Mesothelial cell of epicardium (in vitro differentiated cells): ENCODE measurements around the gene ZNF302. TPM values are rescaled to one million over a fixed set of nuclear protein-coding genes. Genes with fewer than 3 reads are reported as not detected.
"Not testable (repeated sequence)": the region's sequence is repeated elsewhere in the genome, so short reads cannot be mapped to it uniquely, and the experiment has no call there.

Experiments
- DNase-seq, 2 experiments: peaks; one replicate each; pipeline ENCODE4 v3.0.0; 2021; ENCODE audit warnings: low spot score in 2 of 2; ENCODE audit not compliant: unreplicated experiment in 2 of 2
- H3K27ac Mint-ChIP-seq: 2 replicates; pipeline ENCODE4 v1.8.0; 2021; ENCODE audit warnings: mixed read lengths
- H3K27me3 Mint-ChIP-seq: 2 replicates; pipeline ENCODE4 v1.8.0; 2021; ENCODE audit warnings: low read depth, mixed read lengths
- H3K36me3 Mint-ChIP-seq: 2 replicates; pipeline ENCODE4 v1.8.0; 2021; ENCODE audit warnings: mixed read lengths
- H3K4me1 Mint-ChIP-seq: 2 replicates; pipeline ENCODE4 v1.8.0; 2021; ENCODE audit warnings: mixed read lengths
- H3K4me3 Mint-ChIP-seq: 2 replicates; pipeline ENCODE4 v1.8.0; 2021; ENCODE audit warnings: mild to moderate bottlenecking, moderate library complexity, mixed read lengths
- H3K9me3 Mint-ChIP-seq: 2 replicates; pipeline ENCODE4 v1.8.0; 2021; ENCODE audit warnings: mixed read lengths
- total RNA-seq: library from RNA; stranded (reverse); gene quantifications from 3 replicates; pipeline ENCODE4 v1.2.1, GENCODE V29; 2021
- TF ChIP-seq, protein P1 (sequence below): fragments of 200-600 bp; sonication (generic); IDR thresholded peaks from one replicate; pipeline ENCODE4 v1.5.0; 2021; ENCODE audit warnings: antibody characterized with exemption; ENCODE audit not compliant: unreplicated experiment

Gene ZNF302
- total RNA-seq, 1 donor from 2014 or later = 41.0 TPM

DNA sequence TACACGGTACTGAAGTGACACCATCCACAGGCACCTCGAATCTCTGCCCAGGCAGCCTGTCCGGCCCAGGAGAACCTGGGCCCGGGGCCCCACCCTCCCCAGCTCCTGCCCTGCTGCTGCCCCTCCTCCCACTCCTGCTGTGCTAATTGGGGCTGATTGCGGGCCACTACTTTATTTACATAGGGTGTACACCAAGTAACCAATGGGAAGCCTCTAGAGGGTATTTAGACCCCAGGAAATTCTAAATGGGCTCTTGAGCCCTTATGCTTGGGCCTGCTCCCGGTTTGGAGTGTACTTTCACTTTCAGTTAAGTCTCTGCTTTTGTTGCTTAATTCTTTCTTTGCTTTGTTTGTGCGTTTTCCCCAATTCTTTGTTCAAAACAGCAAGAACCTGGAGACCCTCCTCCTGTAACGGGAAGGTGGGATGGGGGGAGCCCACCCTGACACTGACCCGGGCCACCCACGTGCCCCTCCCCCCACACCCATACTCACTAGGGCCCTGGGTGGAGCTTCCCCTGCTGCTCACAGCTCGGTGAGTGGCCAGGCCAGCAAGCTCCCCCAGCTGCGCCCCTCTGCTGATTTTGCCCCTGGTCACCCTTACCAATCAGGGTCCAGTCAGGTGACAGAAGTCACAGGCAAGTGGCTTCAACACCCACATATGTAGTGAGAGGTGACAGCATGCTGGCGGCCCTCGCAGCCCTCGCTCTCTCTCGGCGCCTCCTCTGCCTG lies 10.0 kb upstream of the ZNF302 start:
- TF ChIP-seq, protein P1, sequence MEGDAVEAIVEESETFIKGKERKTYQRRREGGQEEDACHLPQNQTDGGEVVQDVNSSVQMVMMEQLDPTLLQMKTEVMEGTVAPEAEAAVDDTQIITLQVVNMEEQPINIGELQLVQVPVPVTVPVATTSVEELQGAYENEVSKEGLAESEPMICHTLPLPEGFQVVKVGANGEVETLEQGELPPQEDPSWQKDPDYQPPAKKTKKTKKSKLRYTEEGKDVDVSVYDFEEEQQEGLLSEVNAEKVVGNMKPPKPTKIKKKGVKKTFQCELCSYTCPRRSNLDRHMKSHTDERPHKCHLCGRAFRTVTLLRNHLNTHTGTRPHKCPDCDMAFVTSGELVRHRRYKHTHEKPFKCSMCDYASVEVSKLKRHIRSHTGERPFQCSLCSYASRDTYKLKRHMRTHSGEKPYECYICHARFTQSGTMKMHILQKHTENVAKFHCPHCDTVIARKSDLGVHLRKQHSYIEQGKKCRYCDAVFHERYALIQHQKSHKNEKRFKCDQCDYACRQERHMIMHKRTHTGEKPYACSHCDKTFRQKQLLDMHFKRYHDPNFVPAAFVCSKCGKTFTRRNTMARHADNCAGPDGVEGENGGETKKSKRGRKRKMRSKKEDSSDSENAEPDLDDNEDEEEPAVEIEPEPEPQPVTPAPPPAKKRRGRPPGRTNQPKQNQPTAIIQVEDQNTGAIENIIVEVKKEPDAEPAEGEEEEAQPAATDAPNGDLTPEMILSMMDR = no peak
- H3K27ac Mint-ChIP-seq = no peak overlapping the region
- peaks cover 2% of the 10 kb centered on the region for H3K27me3 Mint-ChIP-seq
- H3K36me3 Mint-ChIP-seq = no peaks in the 10 kb centered on the region
- H3K9me3 Mint-ChIP-seq = no peaks in the 10 kb centered on the region
- no peak overlapping the region for H3K4me3 Mint-ChIP-seq
- no peaks in the 10 kb centered on the region for H3K4me1 Mint-ChIP-seq
- no peak for DNase-seq

DNA sequence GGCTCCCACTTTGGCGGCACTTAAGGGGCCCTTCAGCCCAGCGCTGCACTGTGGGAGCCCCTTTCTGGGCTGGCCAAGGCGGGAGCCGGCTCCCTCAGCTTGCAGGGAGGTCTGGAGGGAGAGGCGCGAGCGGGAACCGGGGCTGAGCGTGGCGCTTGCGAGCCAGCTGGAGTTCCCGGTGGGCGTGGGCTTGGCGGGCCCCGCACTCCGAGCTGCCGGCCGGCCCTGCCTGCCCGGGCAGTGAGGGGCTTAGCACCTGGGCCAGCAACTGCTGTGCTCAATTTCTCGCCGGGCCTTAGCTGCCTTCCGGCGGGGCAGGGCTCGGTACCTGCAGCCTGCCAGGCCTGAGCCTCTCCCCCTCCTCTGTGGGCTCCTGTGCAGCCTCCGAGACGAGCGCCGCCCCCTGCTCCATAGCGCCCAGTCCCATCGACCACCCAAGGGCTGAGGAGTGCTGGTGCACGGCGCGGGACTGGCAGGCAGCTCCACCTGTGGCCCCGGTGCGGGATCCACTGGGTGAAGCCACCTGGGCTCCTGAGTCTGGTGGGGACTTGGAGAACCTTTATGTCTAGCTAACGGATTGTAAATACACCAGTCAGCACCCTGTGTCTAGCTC lies 9.3 kb upstream of the ZNF302 start:
- H3K4me3 Mint-ChIP-seq, H3K4me1 Mint-ChIP-seq, DNase-seq, H3K27ac Mint-ChIP-seq, H3K27me3 Mint-ChIP-seq, H3K9me3 Mint-ChIP-seq, H3K36me3 Mint-ChIP-seq: not testable (repeated sequence)

DNA sequence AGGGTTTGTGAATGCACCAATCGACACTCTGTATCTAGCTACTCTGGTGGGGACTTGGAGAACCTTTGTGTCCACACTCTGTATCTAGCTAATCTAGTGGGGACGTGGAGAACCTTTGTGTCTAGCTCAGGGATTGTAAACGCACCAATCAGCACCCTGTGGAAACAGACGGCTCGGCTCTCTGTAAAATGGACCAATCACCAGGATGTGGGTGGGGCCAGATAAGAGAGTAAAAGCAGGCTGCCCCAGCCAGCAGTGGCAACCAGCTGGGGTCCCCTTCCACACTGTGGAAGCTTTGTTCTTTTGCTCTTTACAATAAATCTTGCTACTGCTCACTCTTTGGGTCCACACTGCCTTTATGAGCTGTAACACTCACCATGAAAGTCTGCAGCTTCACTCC lies 8.8 kb upstream of the ZNF302 start:
- not testable (repeated sequence) for H3K36me3 Mint-ChIP-seq, DNase-seq, H3K9me3 Mint-ChIP-seq, H3K27ac Mint-ChIP-seq, H3K4me1 Mint-ChIP-seq, H3K4me3 Mint-ChIP-seq
- H3K27me3 Mint-ChIP-seq = peaks cover 11% of the 10 kb centered on the region

DNA sequence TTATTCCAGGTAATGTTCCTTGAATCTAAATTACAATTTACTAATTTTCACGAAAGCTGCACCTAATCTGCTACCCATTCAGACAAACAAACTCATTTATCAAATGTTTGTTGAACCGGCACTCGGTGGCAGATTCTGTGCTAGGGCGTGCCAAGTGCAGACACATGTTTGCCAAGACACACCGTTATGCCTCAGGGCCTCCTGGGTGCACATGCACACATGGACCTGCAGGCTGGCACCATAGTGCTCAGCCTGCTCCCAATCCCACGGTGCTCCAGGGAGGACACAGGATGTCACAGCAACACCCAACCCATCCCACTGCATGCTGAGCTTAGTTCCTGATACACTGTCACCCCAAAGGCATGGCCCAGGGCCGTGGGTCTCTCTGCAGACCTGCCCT lies 8.2 kb upstream of the ZNF302 start:
- no peak overlapping the region for H3K4me3 Mint-ChIP-seq
- TF ChIP-seq, protein P1 = no peak
- no peak for DNase-seq
- no peak overlapping the region for H3K27ac Mint-ChIP-seq
- peaks cover 18% of the 10 kb centered on the region for H3K27me3 Mint-ChIP-seq
- H3K9me3 Mint-ChIP-seq = no peaks in the 10 kb centered on the region
- no peaks in the 10 kb centered on the region for H3K4me1 Mint-ChIP-seq
- H3K36me3 Mint-ChIP-seq = no peaks in the 10 kb centered on the region

DNA sequence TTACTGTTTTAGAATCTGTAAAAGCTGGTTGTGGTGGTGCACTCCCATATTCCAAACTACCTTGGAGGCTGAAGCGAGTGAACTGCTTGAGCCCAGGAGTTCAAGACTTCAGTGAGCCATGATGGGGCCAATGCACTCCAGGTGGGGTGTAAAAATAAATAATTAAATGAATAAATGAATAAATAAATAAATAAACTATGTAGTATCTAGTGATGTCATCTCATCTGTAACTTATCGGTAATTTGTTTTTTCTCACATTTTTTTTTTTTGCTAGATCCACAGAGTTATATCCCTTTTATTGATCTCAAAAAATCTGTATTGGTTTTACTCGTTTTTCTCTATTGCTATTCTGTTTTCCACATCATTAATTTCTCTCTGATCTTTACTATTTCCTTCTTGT lies 5.5 kb upstream of the ZNF302 start:
- Mint-ChIP-seq H3K4me1 (peaks cover 3% of the 10 kb centered on the region), H3K27me3 (peaks cover 35% of the 10 kb centered on the region), H3K27ac (no peak overlapping the region), H3K36me3 (no peaks in the 10 kb centered on the region), H3K4me3 (no peak overlapping the region), H3K9me3 (peaks cover 4% of the 10 kb centered on the region)
- TF ChIP-seq, protein P1 = no peak
- DNase-seq = no peak

DNA sequence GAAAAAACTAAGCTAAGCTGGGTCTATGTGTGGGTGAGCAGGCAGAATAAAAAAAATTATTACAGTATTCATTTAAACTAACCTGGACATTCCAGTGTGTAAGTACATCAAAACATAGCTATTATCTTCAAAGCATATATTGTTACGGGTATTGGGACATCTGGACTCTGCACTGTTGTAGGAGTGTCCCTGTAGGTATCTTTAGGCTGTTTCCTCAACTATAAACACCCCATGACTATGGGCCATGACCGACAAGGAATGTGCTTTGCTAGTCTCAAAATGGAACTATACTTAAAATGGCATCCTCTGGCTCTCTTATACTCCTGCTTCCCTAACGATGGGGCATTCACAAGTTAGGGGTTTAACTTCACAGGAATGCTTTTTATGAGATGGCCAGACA lies 3.9 kb upstream of the ZNF302 start:
- TF ChIP-seq, protein P1 = no peak
- H3K9me3 Mint-ChIP-seq = peaks cover 7% of the 10 kb centered on the region
- no peak overlapping the region for H3K27ac Mint-ChIP-seq
- DNase-seq = no peak
- peaks cover 3% of the 10 kb centered on the region for H3K36me3 Mint-ChIP-seq
- H3K4me3 Mint-ChIP-seq = no peak overlapping the region
- H3K27me3 Mint-ChIP-seq = peaks cover 35% of the 10 kb centered on the region
- peaks cover 9% of the 10 kb centered on the region for H3K4me1 Mint-ChIP-seq
